ENCODE measurements around the gene CLDN16. TPM values are rescaled to one million over a fixed set of nuclear protein-coding genes. Genes with fewer than 3 reads are reported as not detected.

CLDN16 gene
- total RNA-seq, 1 experiment from 2014 or later = not detected

DNA sequence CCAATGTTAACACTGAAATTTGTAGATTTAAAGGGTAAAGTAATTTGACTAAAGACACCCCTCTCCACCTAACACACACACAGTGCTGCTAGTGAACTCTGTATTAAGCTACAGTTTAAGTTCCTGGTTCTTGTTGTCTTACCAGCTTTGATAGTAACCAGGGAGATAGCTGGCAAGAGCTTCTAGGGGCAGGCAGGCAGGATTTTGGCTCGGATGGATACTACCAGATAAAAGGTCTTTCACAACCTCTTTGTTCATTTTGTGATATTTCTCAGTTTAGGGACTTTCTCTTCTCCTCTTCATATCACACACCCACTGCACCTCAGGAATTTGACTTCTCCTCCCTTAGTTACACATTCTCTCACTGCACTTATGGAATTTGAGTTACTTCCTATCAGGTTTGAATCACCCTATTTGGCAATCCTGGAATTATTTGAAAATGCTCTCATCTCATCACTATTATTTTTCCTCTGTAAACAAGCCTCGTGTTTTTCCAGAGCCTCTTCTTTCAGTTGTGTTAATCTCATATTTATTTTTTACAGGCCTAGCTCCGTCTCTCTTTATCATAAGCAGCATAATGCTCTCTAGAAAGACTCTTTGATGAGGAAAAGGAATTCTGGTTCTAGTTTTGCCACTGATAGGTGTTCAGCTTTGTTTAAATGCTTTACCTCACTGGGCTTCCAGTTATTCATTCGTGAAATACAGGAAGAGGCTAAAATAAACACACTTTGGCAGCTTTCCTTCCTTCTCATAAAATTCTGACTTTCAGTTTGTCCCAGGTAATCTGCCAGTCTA, 42.7 kb upstream of the CLDN16 start:
- no peak for DNase-seq (ENCODE audit: low read depth, low spot score)
- CTCF ChIA-PET = interaction anchor here (1.0 to 1.8 kb wide), 3 partner anchors 23 to 383 kb away, joined by 3 to 5 read pairs (median 4); partner anchors contain the start of gene CLDN1
- no TSS peak for BruUV-seq (replicated peaks)
- no peaks in the 10 kb centered on the region for H3K9me3 ChIP-seq (ENCODE audit: control insufficient read depth in 1 of 2, insufficient read depth in 1 of 2, low read depth in 1 of 2, low read length in 2 of 2)
- peak overlapping the region; percentile 3; the same call in 1 of the 2 replicates for H3K4me2 ChIP-seq (ENCODE audit: low read length)
- RAD21 ChIA-PET (ENCODE audit: low non-redundant PET in 1 of 2, low total read pairs in 2 of 2, uncharacterized antibody in 2 of 2, unreplicated experiment in 2 of 2) = no interaction called here
- H3K27me3 ChIP-seq (ENCODE audit: insufficient read depth, low read length) = no peaks in the 10 kb centered on the region
- H3K27ac ChIP-seq (ENCODE audit: low read depth, low read length) = no peak overlapping the region
- no peaks in the 10 kb centered on the region for H4K20me1 ChIP-seq (ENCODE audit: insufficient read depth)
- ATAC-seq = peak; percentile 17; the same call in 1 of the 2 replicates
- peak overlapping the region; percentile 15 for H2AFZ ChIP-seq (ENCODE audit: low read depth, low read length, poor library complexity, severe bottlenecking)
- no peak for TF ChIP-seq ELF1 (IDR thresholded peaks at IDR 0.05; ENCODE audit: borderline replicate concordance, low read depth)
- no peak for TF ChIP-seq SP1 (IDR thresholded peaks at IDR 0.05; ENCODE audit: low read depth)
- no peak for TF ChIP-seq TCF7L2 (IDR thresholded peaks at IDR 0.05; ENCODE audit: borderline replicate concordance, extremely low read depth, insufficient read depth, insufficient read length)
- no peak for TF ChIP-seq MAX (IDR thresholded peaks at IDR 0.05)
- TF ChIP-seq, protein P1, sequence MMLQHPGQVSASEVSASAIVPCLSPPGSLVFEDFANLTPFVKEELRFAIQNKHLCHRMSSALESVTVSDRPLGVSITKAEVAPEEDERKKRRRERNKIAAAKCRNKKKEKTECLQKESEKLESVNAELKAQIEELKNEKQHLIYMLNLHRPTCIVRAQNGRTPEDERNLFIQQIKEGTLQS (IDR thresholded peaks at IDR 0.05) = no peak
- TF ChIP-seq EGR1 (IDR thresholded peaks at IDR 0.05; ENCODE audit: low read depth) = no peak
- no peak for TF ChIP-seq CTCF (IDR thresholded peaks at IDR 0.05 in 2 of 3, conservative IDR thresholded peaks at IDR 0.05 in 1 of 3; ENCODE audit: borderline replicate concordance in 1 of 3, insufficient read depth in 1 of 3, low read depth in 2 of 3, low read length in 2 of 3)
- TF ChIP-seq JUND (IDR thresholded peaks at IDR 0.05) = no peak
- TF ChIP-seq SIN3A (IDR thresholded peaks at IDR 0.05; ENCODE audit: low read depth) = no peak
- no peak for TF ChIP-seq EZH2phosphoT487 (IDR thresholded peaks at IDR 0.05; ENCODE audit: borderline replicate concordance)
- TF ChIP-seq REST (IDR thresholded peaks at IDR 0.05; ENCODE audit: low read depth) = no peak
- TF ChIP-seq CBX3 (IDR thresholded peaks at IDR 0.05; ENCODE audit: low read depth) = no peak
- H3K4me1 ChIP-seq (ENCODE audit: control insufficient read depth in 1 of 2, insufficient read depth in 2 of 2, low read length in 2 of 2) = peaks cover 0 to 9% of the 10 kb centered on the region in 2 experiments; a peak in 2 of 4 replicates
- H3K9ac ChIP-seq (ENCODE audit: low read length) = no peak overlapping the region
- intact Hi-C loops (cut with micrococcal nuclease) = no loop called here
- H3K36me3 ChIP-seq (ENCODE audit: control insufficient read depth in 1 of 2, insufficient read depth in 2 of 2, low read length in 2 of 2) = no peaks in the 10 kb centered on the region
- POLR2A ChIA-PET = no interaction called here
- no peak overlapping the region for H3K4me3 ChIP-seq (replicated peaks in 1 of 2; ENCODE audit: low read depth in 1 of 2, low read length in 2 of 2)
- H3K79me2 ChIP-seq (ENCODE audit: insufficient read depth, low read length) = no peaks in the 10 kb centered on the region
- no peaks in the 10 kb centered on the region for H3K9me2 ChIP-seq (ENCODE audit: insufficient read depth)

All from HCT116 (cell line).